GM12878 (cell line): ENCODE results near the gene TMEM19. TPM values are rescaled to one million over a fixed set of nuclear protein-coding genes. Genes with fewer than 3 reads are reported as not detected.

ENCODE experiments used
- ATAC-seq: fragments of 200-7000 bp; cut with Tn5 transposase; 3 replicates; pipeline ENCODE4 v1.9.1; 2020; ENCODE audit warnings: mild to moderate bottlenecking, moderate library complexity
- Bru-seq: library from RNA; stranded (reverse); fragments of 400-500 nt; gene quantifications from one replicate; lab custom pipeline; 2021; lab: Mats Ljungman, UMichigan
- BruChase-seq, 2 experiments: library from RNA; stranded (reverse); fragments of 400-500 nt; gene quantifications; one replicate each; lab custom pipeline; 2021; lab: Mats Ljungman, UMichigan
- BruUV-seq: library from RNA; stranded (reverse); fragments of 400-500 nt; replicated peaks from 2 replicates; lab custom pipeline; 2021; lab: Mats Ljungman, UMichigan
- CTCF ChIA-PET: fragments of 300-600 bp; sonication (Branson Sonifier 250); formaldehyde crosslinking; extraction: SDS; loops from one replicate; lab custom pipeline; 2021; ENCODE audit warnings: inconsistent platforms; lab: Yijun Ruan, JAX
- POLR2A ChIA-PET: fragments of 350-600 bp; formaldehyde crosslinking; extraction: SDS; loops from one replicate; lab custom pipeline; 2021; ENCODE audit warnings: inconsistent platforms; lab: Charles Lee
- RAD21 ChIA-PET: fragments of 300-600 bp; sonication (Branson Sonifier 250); formaldehyde crosslinking; loops from one replicate; lab custom pipeline; 2023; ENCODE audit warnings: antibody characterized with exemption; ENCODE audit not compliant: unreplicated experiment; lab: Charles Lee
- SMC1A ChIA-PET: fragments of 300-600 bp; sonication (Branson Sonifier 250); formaldehyde crosslinking; loops from one replicate; lab custom pipeline; 2023; ENCODE audit not compliant: unreplicated experiment, uncharacterized antibody; lab: Charles Lee
- DNase-seq: peaks from one replicate; pipeline ENCODE4 v3.0.0-alpha.2; 2011; ENCODE audit warnings: low read depth, low spot score
- FAIRE-seq: peaks from 3 replicates; lab custom pipeline; 2011; peaks lifted over from hg19 to GRCh38; lab: Jason Lieb, UNC
- H2AFZ ChIP-seq: 2 replicates; pipeline ENCODE4 v1.6.0; 2011; ENCODE audit warnings: low read depth, low read length, control low read depth; ENCODE audit not compliant: control insufficient read depth
- H3K27ac ChIP-seq: 2 replicates; pipeline ENCODE4 v1.5.1; 2011; ENCODE audit warnings: control low read depth; ENCODE audit not compliant: control insufficient read depth, insufficient read depth
- H3K27me3 ChIP-seq, 2 experiments: replicated peaks in 1 of 2; 2 replicates each; pipeline versions ENCODE4 v1.6.0 to v1.6.1; 2011; ENCODE audit warnings: low read length in 1 of 2; ENCODE audit not compliant: control insufficient read depth in 2 of 2, insufficient read depth in 2 of 2
- H3K36me3 ChIP-seq, 2 experiments: 2 replicates each; pipeline ENCODE4 v1.5.1; 2011; ENCODE audit warnings: low read length in 1 of 2; ENCODE audit not compliant: control insufficient read depth in 2 of 2, insufficient read depth in 2 of 2
- H3K4me1 ChIP-seq: 2 replicates; pipeline ENCODE4 v1.6.1; 2011; ENCODE audit warnings: mild to moderate bottlenecking, low read length, moderate library complexity, mixed read lengths; ENCODE audit not compliant: control insufficient read depth, insufficient read depth
- H3K4me2 ChIP-seq: 2 replicates; pipeline ENCODE4 v1.6.0; 2011; ENCODE audit warnings: control low read depth; ENCODE audit not compliant: control insufficient read depth, insufficient read depth
- H3K4me3 ChIP-seq: fragments of 200-600 bp; sonication (generic); 2 replicates; pipeline ENCODE4 v1.5.1; 2016
- H3K79me2 ChIP-seq: 2 replicates; pipeline ENCODE4 v1.6.0; 2011; ENCODE audit warnings: low read length; ENCODE audit not compliant: control insufficient read depth, insufficient read depth
- H3K9ac ChIP-seq: 2 replicates; pipeline ENCODE4 v1.8.0; 2011; ENCODE audit warnings: low read length, control low read depth, mixed read lengths; ENCODE audit not compliant: control insufficient read depth, insufficient read depth
- H3K9me3 ChIP-seq: replicated peaks from 3 replicates; pipeline ENCODE4 v1.5.1; 2011; ENCODE audit warnings: mild to moderate bottlenecking, low read length; ENCODE audit not compliant: control insufficient read depth, insufficient read depth
- H4K20me1 ChIP-seq: 2 replicates; pipeline ENCODE4 v1.6.0; 2011; ENCODE audit not compliant: control insufficient read depth, insufficient read depth
- ATF3 ChIP-seq: IDR thresholded peaks from 2 replicates; pipeline ENCODE4 v1.6.1; 2011; ENCODE audit warnings: low read depth, mild to moderate bottlenecking, low read length, moderate library complexity, borderline replicate concordance; ENCODE audit errors: extremely low read depth
- DPF2 ChIP-seq: fragments of 450-650 bp; IDR thresholded peaks from 2 replicates; pipeline ENCODE4 v1.6.1; 2017; ENCODE audit warnings: mild to moderate bottlenecking
- IRF4 ChIP-seq: IDR thresholded peaks from 2 replicates; pipeline ENCODE4 v1.6.1; 2011; ENCODE audit warnings: low read depth, low read length
- MEF2A ChIP-seq: IDR thresholded peaks from 2 replicates; pipeline ENCODE4 v1.6.1; 2011; ENCODE audit warnings: low read depth, mild to moderate bottlenecking, low read length, moderate library complexity; ENCODE audit not compliant: insufficient read depth
- MEF2B ChIP-seq: fragments of 450-650 bp; IDR thresholded peaks from 2 replicates; pipeline ENCODE4 v1.6.1; 2018; ENCODE audit warnings: mild to moderate bottlenecking, moderate library complexity; ENCODE audit not compliant: partially characterized antibody, poor library complexity, severe bottlenecking
- RAD21 ChIP-seq: IDR thresholded peaks from 2 replicates; pipeline ENCODE4 v1.6.1; 2011; ENCODE audit warnings: mild to moderate bottlenecking, low read depth, low read length, moderate library complexity; ENCODE audit not compliant: insufficient read depth
- REST ChIP-seq: IDR thresholded peaks from 2 replicates; pipeline ENCODE4 v1.6.1; 2012; ENCODE audit warnings: mild to moderate bottlenecking, low read depth, low read length
- USF1 ChIP-seq: IDR thresholded peaks from 2 replicates; pipeline ENCODE4 v1.6.1; 2011; ENCODE audit warnings: borderline replicate concordance, low read depth, mild to moderate bottlenecking, moderate library complexity, mixed read lengths, low read length; ENCODE audit not compliant: insufficient read depth; ENCODE audit errors: extremely low read length
- YY1 ChIP-seq: IDR thresholded peaks from 2 replicates; pipeline ENCODE4 v1.6.1; 2011; ENCODE audit warnings: low read depth, mild to moderate bottlenecking, low read length
- ZNF24 ChIP-seq: fragments of 450-650 bp; IDR thresholded peaks from 2 replicates; pipeline ENCODE4 v1.6.1; 2017; ENCODE audit warnings: antibody characterized with exemption, mild to moderate bottlenecking
- WGBS: methylation state at CpG from one replicate; pipeline ENCODE4 v1.1.6; 2016; ENCODE audit warnings: low lambda C conversion rate; ENCODE audit not compliant: insufficient replicate concordance, insufficient coverage; ENCODE audit errors: missing lambda C conversion rate; 5-methylcytosine and 5-hydroxymethylcytosine counted together
- in situ Hi-C: fragments of 300-500 bp; cut with MboI; formaldehyde crosslinking; loops from 9 replicates; pipeline ENCODE4 v1.14.3; 2018; ENCODE audit warnings: mixed read lengths
- intact Hi-C: fragments of 100-400 bp; cut with micrococcal nuclease; formaldehyde crosslinking; loops from one replicate; pipeline ENCODE4 v1.14.2; 2022; ENCODE audit not compliant: unreplicated experiment
- long read RNA-seq, 2 experiments: library from polyadenylated mRNA; unstranded; transcript quantifications; one replicate each; pipeline ENCODE4 v2.0.0, GENCODE V29; 2019 to 2020
- polyA minus RNA-seq, 3 experiments: library from RNA; depleted of rRNA, polyadenylated mRNA; stranded (reverse); fragments of >200 nt; gene quantifications; 2 replicates each; pipeline ENCODE4 v1.2.3, GENCODE V29; 2011
- polyA plus RNA-seq, 11 experiments: library from polyadenylated mRNA; depleted of rRNA in 4 of 11; unstranded in 6 of 11; stranded (reverse) in 5 of 11; fragments of >200 nt; fragmentation: Nextera tagmentation in 4 of 11; fragmentation: Illumina TruSeq in 1 of 11; extraction: Ambion mirVana in 4 of 11; extraction: Trizol in 1 of 11; gene quantifications; 1 replicate in 1 of 11; 2 replicates in 10 of 11; pipeline versions ENCODE4 v1.2.1 to v1.2.3, GENCODE V29; 2011 to 2016; ENCODE audit warnings: inconsistent platforms in 2 of 11, missing spikeins in 2 of 11, low read depth in 1 of 11
- total RNA-seq, 4 experiments: library from RNA; depleted of rRNA in 3 of 4; stranded (reverse); fragments of >200 nt in 3 of 4; fragmentation: Illumina TruSeq in 1 of 4; extraction: Trizol in 1 of 4; gene quantifications; 2 replicates each; pipeline versions ENCODE4 v1.2.1 to v1.2.3, GENCODE V29; 2013 to 2021

The TMEM19 gene
- 33.5 and 40.3 TPM in 2 replicates for total RNA-seq (2013; cell fraction: nucleolus; rRNA removed)
- 36.7 and 51.0 TPM in 2 replicates for total RNA-seq (2014; rRNA removed)
- 38.4 and 41.4 TPM in 2 replicates for total RNA-seq (2014; rRNA removed; fragmentation: Illumina TruSeq; extraction: Trizol)
- 44.8 and 49.1 TPM in 2 replicates for total RNA-seq (2021)
- 17.6 TPM for polyA plus RNA-seq (2011; ENCODE audit: low read depth)
- 40.3 and 51.2 TPM in 2 replicates for polyA plus RNA-seq (2011; rRNA removed)
- polyA plus RNA-seq (2011; cell fraction: cytosol; rRNA removed): 20.4 and 22.1 TPM in 2 replicates
- 12.5 and 16.4 TPM in 2 replicates for polyA plus RNA-seq (2011; cell fraction: nucleus; rRNA removed)
- 16.5 and 21.0 TPM in 2 replicates for polyA plus RNA-seq (2012)
- polyA plus RNA-seq (2014; fragmentation: Illumina TruSeq; extraction: Trizol): 26.4 and 26.7 TPM in 2 replicates
- polyA plus RNA-seq (2014; fragmentation: Nextera tagmentation; extraction: Ambion mirVana): 10 to 100 TPM; 32.2 to 54.9 TPM
- polyA plus RNA-seq (2014; rRNA removed): 37.6 and 41.3 TPM in 2 replicates
- polyA plus RNA-seq (2016; fragmentation: Nextera tagmentation; extraction: Ambion mirVana): 10 to 100 TPM; 45.7 to 51.6 TPM
- 57.9 and 62.6 TPM in 2 replicates for polyA minus RNA-seq (2011; rRNA and poly(A)+ RNA removed)
- polyA minus RNA-seq (2011; cell fraction: cytosol; rRNA and poly(A)+ RNA removed): 22.2 TPM in 2 replicates
- 8.2 and 15.1 TPM in 2 replicates for polyA minus RNA-seq (2011; cell fraction: nucleus; rRNA and poly(A)+ RNA removed)
- Bru-seq, nascent RNA: percentile 62 among the genes with signal in this experiment
- percentile 81 among the genes with signal in this experiment for BruChase-seq, experiment 1, labeled RNA remaining after a 6-hour chase
- percentile 79 among the genes with signal in this experiment for BruChase-seq, experiment 2, labeled RNA remaining after a 2-hour chase
- long read RNA-seq, experiment 1, full-length matches to known transcripts: 17 of 25 reads
- long read RNA-seq, experiment 1, partial matches to known transcripts: 1 of 25 reads
- long read RNA-seq, experiment 1, other reads (novel, unspliced or antisense): 7 of 25 reads
- long read RNA-seq, experiment 2, full-length matches to known transcripts: 112 of 150 reads
- long read RNA-seq, experiment 2, partial matches to known transcripts: 5 of 150 reads
- long read RNA-seq, experiment 2, other reads (novel, unspliced or antisense): 33 of 150 reads

DNA sequence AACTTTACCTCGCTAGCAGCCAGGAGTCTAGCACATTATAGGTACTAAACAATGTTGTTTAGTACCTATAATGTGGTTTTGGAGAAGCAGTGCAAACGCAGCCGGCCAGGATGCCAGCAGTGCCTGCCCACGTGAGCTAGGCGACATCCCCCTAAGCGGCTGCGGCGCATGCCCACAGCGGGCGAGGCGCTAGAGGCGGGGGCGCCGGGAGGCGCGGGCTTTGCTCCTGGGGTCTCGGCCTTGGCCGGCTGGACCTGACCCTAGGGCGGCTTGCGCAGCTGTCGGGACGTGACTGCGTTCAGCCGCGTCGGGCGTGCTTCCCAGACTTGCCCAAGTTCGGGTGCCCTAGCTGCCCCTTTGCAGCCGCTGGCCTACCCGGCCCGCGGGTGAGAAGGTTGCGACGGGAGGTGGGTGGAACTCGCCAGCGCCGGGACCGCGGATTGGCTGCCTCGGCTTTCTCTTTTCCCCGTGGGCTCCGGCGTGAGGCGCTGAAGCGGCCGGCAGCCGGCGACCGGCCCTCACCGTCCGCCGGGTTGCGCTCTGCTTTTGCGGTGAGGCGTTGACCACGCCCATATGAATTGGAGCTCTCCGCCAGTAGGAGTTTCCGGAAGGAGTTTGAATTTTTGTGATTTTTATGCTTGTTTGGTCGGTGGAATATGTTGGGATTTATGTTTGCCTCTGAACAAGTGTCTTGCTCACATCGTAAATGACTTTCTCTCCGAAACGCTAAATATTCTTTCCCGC, at the start of gene TMEM19:
Gene TMEM19, plus strand, starts transcription at position 169 of the 744 bp plus-strand sequence. CDS start 599 bp downstream, outside the sequence.
- peak within 1 kb of the TSS; percentile 98 for H3K4me2 ChIP-seq
- no peaks in the 10 kb centered on the region for H4K20me1 ChIP-seq
- RAD21 ChIA-PET: interaction anchor here (0.7 to 5.3 kb wide), 19 partner anchors 9 to 94 kb away, joined by 3 to 139 read pairs (median 5); partner anchors contain the start of genes RAB21, THAP2 and ZFC3H1
- H3K4me3 ChIP-seq: peak within 1 kb of the TSS; percentile 70
- peak within 1 kb of the TSS; percentile 99 for H2AFZ ChIP-seq
- H3K27ac ChIP-seq: peak within 1 kb of the TSS; percentile 77
- SMC1A ChIA-PET: interaction anchor here (0.6 to 4.6 kb wide), 23 partner anchors 8 to 271 kb away, joined by 3 to 117 read pairs (median 5); partner anchors contain the start of genes RAB21, THAP2 and ZFC3H1
- intact Hi-C loops (loop anchor here (1.0 to 2.0 kb wide), 3 partner anchors 22 to 69 kb away; partner anchors contain the start of genes RAB21 and THAP2), in situ Hi-C loops (no loop called here)
- H3K36me3 ChIP-seq: no peaks in the 10 kb centered on the region; a peak in 1 of 4 replicates
- DNase-seq (peak; percentile 65), ATAC-seq (peak; percentile 94), FAIRE-seq (peak; percentile 49)
- WGBS: 1% methylated on average over 61 of the region's 63 CpGs
- peak within 1 kb of the TSS; percentile 60 for H3K9ac ChIP-seq
- H3K4me1 ChIP-seq: peaks cover 14% of the 10 kb centered on the region
- H3K27me3 ChIP-seq: no peaks in the 10 kb centered on the region
- H3K79me2 ChIP-seq: peaks cover 42% of the 10 kb centered on the region
- no TSS peak for BruUV-seq
- no peaks in the 10 kb centered on the region for H3K9me3 ChIP-seq
- POLR2A ChIA-PET: interaction anchor here (0.7 to 6.0 kb wide), 8 partner anchors 9 to 157 kb away, joined by 3 to 93 read pairs (median 6); partner anchors contain the start of genes RAB21, THAP2 and ZFC3H1
- CTCF ChIA-PET: interaction anchor here (0.5 to 6.7 kb wide), 27 partner anchors 9 to 1397 kb away, joined by 3 to 131 read pairs (median 4); partner anchors contain the start of genes RAB21, THAP2 and ZFC3H1
- TF ChIP-seq USF1 (peak; percentile 86), MEF2A (0 out of 2 replicates have a peak, but pooled peaks have one; percentile 15), ATF3 (peak; percentile 52; the same call in 1 of the 2 replicates), IRF4 (0 out of 2 replicates have a peak, but pooled peaks have one; percentile 7), YY1 (peak; percentile 25; the same call in 1 of the 2 replicates), DPF2 (peak; percentile 83; the same call in 1 of the 2 replicates), REST (no peak), RAD21 (peak; percentile 44), ZNF24 (no peak), MEF2B (peak; percentile 52)
